ENCODE results near the gene TENM4.

- TF ChIP-seq POLR2A (IDR thresholded peaks at IDR 0.05) (no peak), CTCF (IDR thresholded peaks at IDR 0.05) (no peak)
These were observed 783.4 kb downstream of the TENM4 start for GRCh38 chr11:78657441-78657840.

Measured in heart left ventricle (tissue), 13 donors.